Activated T-helper 2 cell treated with anti-CD3 and anti-CD28 coated beads, Interferon-gamma antibody, Interleukin-2, Interleukin-4, amounts not matched to agents 10 μg/mL and 5 μg/mL and 100 μg/mL, durations not matched to agents 14 hours and 24 hours and 36 hours (primary cell): Measurements from ENCODE around the gene DUSP22. TPM values are rescaled to one million over a fixed set of nuclear protein-coding genes. Genes with fewer than 3 reads are reported as not detected.
"Not testable (repeated sequence)": the region's sequence is repeated elsewhere in the genome, so short reads cannot be mapped to it uniquely, and the experiment has no call there.

Source experiments
- DNase-seq: peaks from one replicate; pipeline ENCODE4 v3.0.0; 2021; ENCODE audit warnings: low spot score
- H3K27ac Mint-ChIP-seq: one replicate; pipeline ENCODE4 v1.8.0; 2021; ENCODE audit warnings: mixed read lengths
- H3K27me3 Mint-ChIP-seq: one replicate; pipeline ENCODE4 v1.8.0; 2021; ENCODE audit warnings: low read depth, mixed read lengths
- H3K36me3 Mint-ChIP-seq: one replicate; pipeline ENCODE4 v1.8.0; 2021; ENCODE audit warnings: low read depth, mixed read lengths
- H3K4me1 Mint-ChIP-seq: one replicate; pipeline ENCODE4 v1.8.0; 2021; ENCODE audit warnings: low read depth, mixed read lengths
- H3K4me3 Mint-ChIP-seq: one replicate; pipeline ENCODE4 v1.8.0; 2021; ENCODE audit warnings: low read depth, mild to moderate bottlenecking, moderate library complexity, mixed read lengths
- H3K9me3 Mint-ChIP-seq: one replicate; pipeline ENCODE4 v1.8.0; 2021; ENCODE audit warnings: mixed read lengths
- intact Hi-C: fragments of 100-400 bp; cut with micrococcal nuclease; formaldehyde crosslinking; loops from one replicate; pipeline ENCODE4 v1.15.1; 2023
- total RNA-seq: library from RNA; stranded (reverse); gene quantifications from 2 replicates; pipeline ENCODE4 v1.2.3, GENCODE V29; 2022

Gene DUSP22
- total RNA-seq, result 27.5 and 28.6 TPM in 2 replicates

DNA sequence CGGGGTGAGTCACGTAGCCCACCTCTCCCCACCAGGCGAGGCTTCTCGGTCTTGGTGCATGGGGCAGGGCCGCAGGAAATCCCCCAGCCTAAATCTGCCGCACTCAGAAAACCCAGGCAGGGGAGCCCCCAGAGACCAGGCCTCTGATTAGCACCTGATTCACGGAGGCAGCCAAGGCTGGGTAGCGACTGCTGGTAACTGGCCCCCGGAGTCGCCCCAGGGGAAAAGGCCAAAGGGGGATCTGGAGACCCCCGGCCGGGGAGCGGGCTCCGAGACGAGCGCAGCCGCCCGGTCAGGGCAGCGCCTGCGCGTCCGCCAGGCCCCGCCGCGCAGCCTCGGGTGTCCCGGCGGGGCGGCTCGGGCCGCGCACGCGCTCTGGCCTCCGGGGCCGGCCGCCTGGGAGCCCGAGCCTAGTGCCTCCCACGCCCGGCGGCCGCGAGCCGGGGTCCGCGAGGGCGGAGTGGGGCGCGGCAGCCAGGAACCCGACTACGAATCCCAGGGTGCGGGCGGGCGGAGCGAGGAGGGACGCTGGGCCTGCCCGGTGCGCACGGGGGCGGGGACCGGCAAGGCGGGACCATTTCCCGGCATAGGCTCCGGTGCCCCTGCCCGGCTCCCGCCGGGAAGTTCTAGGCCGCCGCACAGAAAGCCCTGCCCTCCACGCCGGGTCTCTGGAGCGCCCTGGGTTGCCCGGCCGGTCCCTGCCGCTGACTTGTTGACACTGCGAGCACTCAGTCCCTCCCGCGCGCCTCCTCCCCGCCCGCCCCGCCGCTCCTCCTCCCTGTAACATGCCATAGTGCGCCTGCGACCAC is at the start of gene DUSP22:
Gene DUSP22, plus strand, starts transcription at position 791 of the 809 bp plus-strand sequence. CDS start 53 bp downstream, outside the sequence.
- DNase-seq, result peak; percentile 78
- H3K36me3 Mint-ChIP-seq, result peaks cover 3% of the 10 kb centered on the region
- no peaks in the 10 kb centered on the region for H3K9me3 Mint-ChIP-seq
- H3K27ac Mint-ChIP-seq, result peak within 1 kb of the TSS; percentile 95
- H3K4me1 Mint-ChIP-seq, result peaks cover 45% of the 10 kb centered on the region
- peak within 1 kb of the TSS; percentile 91 for H3K4me3 Mint-ChIP-seq
- no peaks in the 10 kb centered on the region for H3K27me3 Mint-ChIP-seq
- intact Hi-C loops, result loop anchor here (1.0 to 5.0 kb wide), 11 partner anchors 21 to 395 kb away; no protein-coding TSS in a partner anchor

GRCh38 chr6:246352-246751 is 45.9 kb upstream of the DUSP22 start:
- no peak for DNase-seq
- Mint-ChIP-seq H3K36me3 (no peaks in the 10 kb centered on the region), H3K27ac (no peak overlapping the region), H3K9me3 (peaks cover 11% of the 10 kb centered on the region), H3K4me3 (no peak overlapping the region), H3K4me1 (peaks cover 7% of the 10 kb centered on the region), H3K27me3 (peaks cover 6% of the 10 kb centered on the region)
- intact Hi-C loops, result no loop called here

- intact Hi-C loops, result no loop called here
- DNase-seq, result no peak
Measured at GRCh38 chr6:247351-247750, 44.9 kb upstream of the DUSP22 start.

GRCh38 chr6:248046-248445 is 44.2 kb upstream of the DUSP22 start:
- H3K27ac Mint-ChIP-seq, H3K36me3 Mint-ChIP-seq, H3K9me3 Mint-ChIP-seq, H3K27me3 Mint-ChIP-seq, DNase-seq, H3K4me3 Mint-ChIP-seq, intact Hi-C loops: not testable (repeated sequence)
- H3K4me1 Mint-ChIP-seq, result peaks cover 24% of the 10 kb centered on the region

More at GRCh38 chr6:247351-247750, 44.9 kb upstream of the DUSP22 start:
- Mint-ChIP-seq H3K27me3 (peaks cover 6% of the 10 kb centered on the region), H3K4me3 (no peak overlapping the region), H3K9me3 (peaks cover 11% of the 10 kb centered on the region), H3K4me1 (peaks cover 17% of the 10 kb centered on the region), H3K27ac (no peak overlapping the region), H3K36me3 (no peaks in the 10 kb centered on the region)

DNA sequence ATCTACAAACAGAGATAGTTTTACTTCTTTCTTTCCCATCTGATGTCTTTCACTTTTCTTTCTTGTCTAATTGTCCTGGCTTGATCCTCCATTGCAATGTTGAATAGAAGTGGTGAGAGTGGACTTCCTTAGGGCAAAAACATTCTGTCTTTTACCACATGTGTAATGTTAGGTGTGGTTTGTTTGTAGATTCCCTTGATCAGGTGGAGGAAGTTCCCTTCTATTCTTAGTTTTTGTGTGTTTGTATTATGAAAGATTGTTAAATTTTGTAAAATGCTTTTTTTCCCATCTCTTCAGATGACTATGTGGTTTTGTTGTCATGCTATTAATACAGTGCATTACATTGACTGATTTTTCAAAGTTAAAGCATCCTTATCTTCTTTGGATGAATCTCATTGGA is 41.6 kb upstream of the DUSP22 start:
- intact Hi-C loops, result no loop called here
- H3K27me3 Mint-ChIP-seq, result peaks cover 2% of the 10 kb centered on the region
- H3K27ac Mint-ChIP-seq, result peak overlapping the region; percentile 50
- no peaks in the 10 kb centered on the region for H3K9me3 Mint-ChIP-seq
- H3K36me3 Mint-ChIP-seq, result no peaks in the 10 kb centered on the region
- peaks cover 32% of the 10 kb centered on the region for H3K4me1 Mint-ChIP-seq
- DNase-seq, result no peak
- H3K4me3 Mint-ChIP-seq, result no peak overlapping the region

DNA sequence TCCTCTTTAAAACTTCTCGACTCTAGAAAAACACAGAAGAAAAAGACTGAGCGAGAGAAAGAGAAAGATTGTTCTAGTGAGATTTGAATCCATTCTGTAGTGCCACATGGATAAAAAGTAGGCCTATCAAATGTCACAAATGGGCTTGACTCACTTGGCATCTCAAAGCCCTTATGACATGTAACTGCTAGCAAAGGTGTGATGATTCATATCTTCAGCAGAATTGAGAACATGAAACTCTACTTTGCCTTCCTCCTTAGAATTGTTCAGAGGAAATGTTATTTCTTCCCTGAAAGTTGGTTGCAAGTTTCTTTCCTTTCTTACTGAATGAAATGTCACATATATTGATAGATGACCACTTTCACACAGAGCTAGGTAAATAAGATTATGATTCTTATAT is 40.4 kb upstream of the DUSP22 start:
- DNase-seq, result no peak
- Mint-ChIP-seq H3K27ac (peak overlapping the region; percentile 56), H3K36me3 (no peaks in the 10 kb centered on the region), H3K9me3 (no peaks in the 10 kb centered on the region), H3K27me3 (peaks cover 2% of the 10 kb centered on the region), H3K4me3 (no peak overlapping the region), H3K4me1 (peaks cover 34% of the 10 kb centered on the region)
- intact Hi-C loops, result loop anchor here (1.0 to 2.0 kb wide), 4 partner anchors 16 to 58 kb away; partner anchors contain the start of gene DUSP22

GRCh38 chr6:252775-253535 is 39.3 kb upstream of the DUSP22 start:
- DNase-seq, result no peak
- Mint-ChIP-seq H3K27me3 (no peaks in the 10 kb centered on the region), H3K4me3 (no peak overlapping the region), H3K4me1 (peaks cover 45% of the 10 kb centered on the region), H3K36me3 (no peaks in the 10 kb centered on the region), H3K27ac (peak overlapping the region; percentile 30), H3K9me3 (no peaks in the 10 kb centered on the region)
- intact Hi-C loops, result loop anchor here (1.0 to 2.0 kb wide), 4 partner anchors 17 to 59 kb away; partner anchors contain the start of gene DUSP22

DNA sequence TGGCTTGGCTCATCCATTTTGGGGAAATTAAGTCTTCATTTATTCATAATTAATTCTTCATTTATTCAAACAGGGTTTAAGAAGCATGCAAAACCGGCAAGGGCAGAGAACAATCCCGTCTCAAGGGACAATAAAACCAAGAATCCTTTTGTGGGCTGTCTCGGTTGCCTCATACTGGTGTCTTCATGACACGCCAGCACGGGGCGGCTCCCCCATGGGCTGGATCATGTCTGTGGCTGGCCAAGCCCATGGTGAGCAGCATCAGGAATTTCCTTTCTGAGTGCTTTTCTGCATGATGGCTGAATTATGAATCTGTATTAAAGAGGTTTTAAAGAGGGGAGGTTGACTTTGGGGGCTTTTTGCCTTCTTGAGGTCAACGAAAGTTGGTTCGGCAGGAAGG is 38.3 kb upstream of the DUSP22 start:
- no peak overlapping the region for H3K4me3 Mint-ChIP-seq

GRCh38 chr6:255041-255750 is 37.1 kb upstream of the DUSP22 start:
- intact Hi-C loops, result no loop called here
- DNase-seq, result no peak
- no peaks in the 10 kb centered on the region for H3K36me3 Mint-ChIP-seq
- peaks cover 52% of the 10 kb centered on the region for H3K4me1 Mint-ChIP-seq
- H3K9me3 Mint-ChIP-seq, result peaks cover 13% of the 10 kb centered on the region
- no peak overlapping the region for H3K4me3 Mint-ChIP-seq
- H3K27ac Mint-ChIP-seq, result no peak overlapping the region
- no peaks in the 10 kb centered on the region for H3K27me3 Mint-ChIP-seq

More for the DNA sequence above, 38.3 kb upstream of the DUSP22 start:
- Mint-ChIP-seq H3K9me3 (peaks cover 8% of the 10 kb centered on the region), H3K27ac (no peak overlapping the region), H3K4me1 (peaks cover 47% of the 10 kb centered on the region), H3K27me3 (no peaks in the 10 kb centered on the region), H3K36me3 (no peaks in the 10 kb centered on the region)
- intact Hi-C loops, result no loop called here
- DNase-seq, result no peak

DNA sequence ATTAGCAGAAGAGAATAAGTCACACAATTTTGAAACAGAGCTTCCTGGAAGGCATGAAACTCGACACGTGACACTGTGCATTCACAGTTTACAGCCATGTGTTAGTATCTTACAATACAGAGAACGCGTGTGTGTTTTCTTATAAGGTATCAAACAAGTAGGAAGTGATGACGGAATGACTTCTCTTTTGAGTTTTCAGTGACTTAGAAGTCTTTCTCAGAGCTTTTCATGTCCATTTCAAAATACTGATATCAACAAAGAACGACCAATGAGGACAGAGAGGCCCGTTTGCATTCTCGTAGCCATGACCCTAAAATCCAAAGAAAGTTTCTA is 36.6 kb upstream of the DUSP22 start:
- intact Hi-C loops, result no loop called here
- no peak for DNase-seq
- Mint-ChIP-seq H3K27ac (no peak overlapping the region), H3K27me3 (no peaks in the 10 kb centered on the region), H3K4me3 (no peak overlapping the region), H3K36me3 (no peaks in the 10 kb centered on the region), H3K4me1 (peaks cover 53% of the 10 kb centered on the region), H3K9me3 (peaks cover 15% of the 10 kb centered on the region)

- H3K4me1 Mint-ChIP-seq, result peaks cover 48% of the 10 kb centered on the region
Measured at GRCh38 chr6:256169-256568, 36.1 kb upstream of the DUSP22 start.

DNA sequence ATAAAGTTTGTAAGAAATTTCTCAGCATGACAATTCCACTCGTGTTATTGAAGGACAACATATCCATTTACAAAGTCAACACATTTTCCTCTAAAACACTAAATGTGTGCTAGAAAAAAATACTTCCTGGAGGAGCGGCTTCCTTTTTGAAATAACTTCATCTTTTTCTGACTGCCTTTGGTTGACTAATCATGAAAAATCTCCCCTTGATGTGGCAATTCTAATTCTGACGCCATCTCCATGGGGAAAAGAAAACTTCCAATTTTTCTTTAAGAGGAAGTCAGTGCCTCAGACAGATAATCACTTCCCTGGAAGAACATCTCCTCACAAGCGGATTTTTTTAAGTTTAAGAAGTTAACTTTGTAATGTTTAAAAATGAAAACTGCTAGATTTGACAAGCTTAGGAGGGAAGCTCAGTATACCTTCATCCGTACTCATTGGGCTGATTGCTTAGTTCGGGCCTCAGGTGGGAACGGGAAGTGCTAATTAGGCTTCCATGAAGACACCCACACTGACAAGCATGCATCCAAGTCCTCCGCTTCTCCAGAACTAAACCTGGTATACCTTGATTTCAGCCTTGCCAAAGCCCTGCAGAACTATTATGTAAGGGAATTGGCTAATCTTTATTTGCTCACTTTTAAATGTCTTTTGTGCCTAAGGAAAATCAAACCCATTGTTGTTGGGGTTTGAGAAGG is 35.1 kb upstream of the DUSP22 start:
- H3K27me3 Mint-ChIP-seq, result no peaks in the 10 kb centered on the region
- H3K4me1 Mint-ChIP-seq, result peaks cover 40% of the 10 kb centered on the region
- no peak for DNase-seq
- peaks cover 20% of the 10 kb centered on the region for H3K9me3 Mint-ChIP-seq
- H3K27ac Mint-ChIP-seq, result no peak overlapping the region
- intact Hi-C loops, result no loop called here
- H3K36me3 Mint-ChIP-seq, result no peaks in the 10 kb centered on the region
- H3K4me3 Mint-ChIP-seq, result no peak overlapping the region

More at GRCh38 chr6:256169-256568, 36.1 kb upstream of the DUSP22 start:
- Mint-ChIP-seq H3K4me3 (no peak overlapping the region), H3K9me3 (peaks cover 20% of the 10 kb centered on the region), H3K27me3 (no peaks in the 10 kb centered on the region), H3K27ac (no peak overlapping the region), H3K36me3 (no peaks in the 10 kb centered on the region)
- DNase-seq, result no peak
- intact Hi-C loops, result no loop called here
